Stimulated activated CD4-positive, alpha-beta T cell treated with anti-CD3 and anti-CD28 coated beads, TNF-alpha, amount 100 ng/mL, for 1 hour (primary cell): ENCODE results near the gene OR10H5.
"Not testable (repeated sequence)": the region's sequence is repeated elsewhere in the genome, so short reads cannot be mapped to it uniquely, and the experiment has no call there.

ENCODE experiments used
- DNase-seq, 3 donors: peaks; one replicate each; pipeline ENCODE4 v3.0.0-alpha.2; 2020; ENCODE audit warnings: low read depth in 3 of 3, low spot score in 1 of 3

Gene OR10H5

GRCh38 chr19:15811476-15811875, 24.0 kb downstream of the OR10H5 start:
- no peak for DNase-seq

GRCh38 chr19:15812060-15812722, 24.7 kb downstream of the OR10H5 start:
- DNase-seq = peak in 1 of 3 donors; percentile 8

- no peak for DNase-seq
These were observed 26.5 kb downstream of the OR10H5 start for GRCh38 chr19:15813916-15814315.

- DNase-seq = no peak
These were observed 27.8 kb downstream of the OR10H5 start, which contains the start of gene OR10H1 for GRCh38 chr19:15815306-15815705. TSS of gene OR10H1 (minus strand) at chr19:15815664. CDS start at chr19:15808037, 7,627 bp downstream.

GRCh38 chr19:15820646-15821045, 33.2 kb downstream of the OR10H5 start:
- DNase-seq = no peak

GRCh38 chr19:15825753-15826152, 38.3 kb downstream of the OR10H5 start:
- DNase-seq = no peak

- no peak for DNase-seq
These were observed 40.7 kb downstream of the OR10H5 start for GRCh38 chr19:15828121-15828610.

GRCh38 chr19:15828611-15829305, 41.3 kb downstream of the OR10H5 start:
- DNase-seq = not testable (repeated sequence)

GRCh38 chr19:15829306-15829698, 41.8 kb downstream of the OR10H5 start:
- DNase-seq = no peak

- DNase-seq = no peak
These were observed 42.3 kb downstream of the OR10H5 start for GRCh38 chr19:15829786-15830185.

GRCh38 chr19:15831626-15832025, 44.2 kb downstream of the OR10H5 start:
- no peak for DNase-seq

GRCh38 chr19:15834232-15834631, 46.8 kb downstream of the OR10H5 start:
- not testable (repeated sequence) for DNase-seq

- DNase-seq = peak in 2 of 3 donors; percentile 34 to 42
These were observed 48.3 kb downstream of the OR10H5 start for GRCh38 chr19:15835565-15836329.

GRCh38 chr19:15836330-15837220, 49.1 kb downstream of the OR10H5 start:
- peak; percentile 86 to 90 (median 87) for DNase-seq

GRCh38 chr19:15837221-15837731, 49.8 kb downstream of the OR10H5 start:
- DNase-seq = no peak

- DNase-seq = no peak
These were observed 50.9 kb downstream of the OR10H5 start for GRCh38 chr19:15838351-15838750.

GRCh38 chr19:15839888-15840287, 52.4 kb downstream of the OR10H5 start:
- DNase-seq = not testable (repeated sequence)

- no peak for DNase-seq
These were observed 53.4 kb downstream of the OR10H5 start for GRCh38 chr19:15840833-15841232.

- no peak for DNase-seq
These were observed 54.6 kb downstream of the OR10H5 start for GRCh38 chr19:15841875-15842569.
